IPS-18a (cell line): ENCODE measurements around the gene KCNJ10.

Experiments
- H3K27ac ChIP-seq: one replicate; pipeline ENCODE4 v1.5.1; 2013; ENCODE audit warnings: low read length
- H3K27me3 ChIP-seq: one replicate; pipeline ENCODE4 v1.6.1; 2013; ENCODE audit warnings: mild to moderate bottlenecking, low read length; ENCODE audit not compliant: control insufficient read depth, insufficient read depth
- H3K36me3 ChIP-seq: one replicate; pipeline ENCODE4 v1.6.1; 2013; ENCODE audit warnings: low read depth, low read length; ENCODE audit not compliant: control insufficient read depth
- H3K4me1 ChIP-seq: one replicate; pipeline ENCODE4 v1.6.1; 2013; ENCODE audit warnings: low read depth, low read length; ENCODE audit not compliant: control insufficient read depth
- H3K4me3 ChIP-seq: one replicate; pipeline ENCODE4 v1.5.1; 2013; ENCODE audit warnings: low read length
- H3K9ac ChIP-seq: one replicate; pipeline ENCODE4 v1.6.1; 2013; ENCODE audit warnings: mild to moderate bottlenecking, low read length, moderate library complexity
- H3K9me3 ChIP-seq: one replicate; pipeline ENCODE4 v1.6.1; 2013; ENCODE audit warnings: low read depth, low read length; ENCODE audit not compliant: control insufficient read depth

KCNJ10 gene

GRCh38 chr1:159964144-159964543 lies 105.8 kb downstream of the KCNJ10 start:
- Histone ChIP-seq H3K27me3 (no peaks in the 10 kb centered on the region), H3K27ac (no peak overlapping the region), H3K9me3 (no peaks in the 10 kb centered on the region), H3K4me3 (no peak overlapping the region), H3K9ac (no peak overlapping the region), H3K36me3 (no peaks in the 10 kb centered on the region), H3K4me1 (peaks cover 8% of the 10 kb centered on the region)

DNA sequence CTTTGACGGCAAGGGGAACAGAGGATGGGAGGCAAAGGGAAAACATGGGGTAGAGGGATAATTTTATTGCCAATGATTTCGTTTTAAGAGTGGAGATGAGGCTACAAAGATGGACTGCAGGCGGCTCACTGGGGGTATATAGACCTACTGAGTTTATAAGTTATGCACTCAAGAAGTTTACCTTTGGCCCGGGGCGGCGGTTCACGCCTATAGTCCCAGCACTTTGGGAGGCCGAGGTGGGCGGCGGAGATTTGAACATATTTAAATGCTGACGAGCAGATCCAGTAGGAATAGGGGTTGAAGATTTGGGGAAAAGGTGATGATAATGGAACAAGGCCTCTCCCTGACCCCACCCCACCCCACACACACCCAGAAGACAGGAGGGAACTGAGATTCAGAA lies 107.8 kb downstream of the KCNJ10 start:
- no peaks in the 10 kb centered on the region for H3K27me3 ChIP-seq
- no peak overlapping the region for H3K27ac ChIP-seq
- no peak overlapping the region for H3K4me3 ChIP-seq
- no peaks in the 10 kb centered on the region for H3K36me3 ChIP-seq
- H3K9me3 ChIP-seq = no peaks in the 10 kb centered on the region
- H3K9ac ChIP-seq = no peak overlapping the region
- H3K4me1 ChIP-seq = peaks cover 8% of the 10 kb centered on the region

- Histone ChIP-seq H3K9me3 (no peaks in the 10 kb centered on the region), H3K4me1 (peaks cover 8% of the 10 kb centered on the region), H3K27ac (no peak overlapping the region), H3K27me3 (no peaks in the 10 kb centered on the region), H3K9ac (no peak overlapping the region), H3K4me3 (no peak overlapping the region), H3K36me3 (no peaks in the 10 kb centered on the region)
Measured at GRCh38 chr1:159961636-159962035, 108.3 kb downstream of the KCNJ10 start.

DNA sequence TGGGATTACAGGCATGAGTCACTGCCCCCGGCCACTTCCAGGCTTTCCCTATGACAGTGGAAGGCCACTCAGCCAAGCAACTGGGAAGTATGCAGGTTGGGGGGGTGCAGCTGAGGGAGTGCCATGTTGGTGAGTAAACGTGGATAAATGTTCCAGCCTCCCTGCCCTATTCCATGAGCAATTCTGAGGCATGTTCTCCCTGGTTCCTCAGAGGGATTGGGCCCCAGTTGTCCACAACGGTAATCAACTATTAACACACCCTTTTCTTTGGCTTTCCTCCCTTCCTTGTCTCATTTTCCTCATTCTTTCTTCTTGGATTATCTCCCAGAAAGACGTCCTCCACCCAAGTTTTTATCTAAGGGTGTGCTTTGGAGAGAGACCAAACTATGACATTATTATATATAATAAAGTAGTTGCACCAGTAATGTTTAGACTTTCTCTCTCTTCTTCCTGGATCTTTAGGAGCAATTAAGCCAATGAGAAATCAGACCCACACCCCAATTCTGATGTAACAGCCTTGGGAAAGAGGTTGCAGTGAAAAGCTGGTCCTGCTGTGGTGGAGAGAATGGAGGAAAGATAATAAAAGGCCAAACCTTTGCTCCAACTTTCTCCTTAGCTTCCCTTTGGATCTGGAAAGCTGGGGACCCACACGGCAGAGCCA lies 109.1 kb downstream of the KCNJ10 start:
- H3K4me1 ChIP-seq = peaks cover 8% of the 10 kb centered on the region
- no peaks in the 10 kb centered on the region for H3K27me3 ChIP-seq
- H3K36me3 ChIP-seq = no peaks in the 10 kb centered on the region
- H3K9ac ChIP-seq = no peak overlapping the region
- no peak overlapping the region for H3K4me3 ChIP-seq
- no peak overlapping the region for H3K27ac ChIP-seq
- H3K9me3 ChIP-seq = no peaks in the 10 kb centered on the region

DNA sequence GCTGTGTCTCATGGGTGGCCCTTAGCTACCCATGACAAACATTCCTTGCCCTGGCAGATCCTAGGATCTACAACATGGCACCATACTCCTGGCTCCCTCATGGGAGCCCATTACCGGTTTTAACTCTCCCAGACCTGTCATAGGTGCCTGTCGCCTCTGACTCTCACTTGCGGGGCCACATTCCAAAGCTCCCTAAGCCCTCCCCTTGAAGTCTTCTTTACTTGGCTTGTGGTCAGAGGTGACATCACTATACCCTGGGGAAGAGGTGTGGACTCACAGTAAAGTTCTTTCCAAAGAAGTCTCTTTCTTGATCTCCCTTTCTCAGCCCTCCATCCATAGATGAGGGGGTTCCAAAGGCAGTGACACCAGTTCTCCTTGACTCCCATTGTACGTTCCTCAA lies 110.5 kb downstream of the KCNJ10 start:
- no peaks in the 10 kb centered on the region for H3K27me3 ChIP-seq
- no peaks in the 10 kb centered on the region for H3K9me3 ChIP-seq
- H3K9ac ChIP-seq = no peak overlapping the region
- H3K4me3 ChIP-seq = no peak overlapping the region
- no peak overlapping the region for H3K27ac ChIP-seq
- H3K4me1 ChIP-seq = peaks cover 5% of the 10 kb centered on the region
- no peaks in the 10 kb centered on the region for H3K36me3 ChIP-seq

DNA sequence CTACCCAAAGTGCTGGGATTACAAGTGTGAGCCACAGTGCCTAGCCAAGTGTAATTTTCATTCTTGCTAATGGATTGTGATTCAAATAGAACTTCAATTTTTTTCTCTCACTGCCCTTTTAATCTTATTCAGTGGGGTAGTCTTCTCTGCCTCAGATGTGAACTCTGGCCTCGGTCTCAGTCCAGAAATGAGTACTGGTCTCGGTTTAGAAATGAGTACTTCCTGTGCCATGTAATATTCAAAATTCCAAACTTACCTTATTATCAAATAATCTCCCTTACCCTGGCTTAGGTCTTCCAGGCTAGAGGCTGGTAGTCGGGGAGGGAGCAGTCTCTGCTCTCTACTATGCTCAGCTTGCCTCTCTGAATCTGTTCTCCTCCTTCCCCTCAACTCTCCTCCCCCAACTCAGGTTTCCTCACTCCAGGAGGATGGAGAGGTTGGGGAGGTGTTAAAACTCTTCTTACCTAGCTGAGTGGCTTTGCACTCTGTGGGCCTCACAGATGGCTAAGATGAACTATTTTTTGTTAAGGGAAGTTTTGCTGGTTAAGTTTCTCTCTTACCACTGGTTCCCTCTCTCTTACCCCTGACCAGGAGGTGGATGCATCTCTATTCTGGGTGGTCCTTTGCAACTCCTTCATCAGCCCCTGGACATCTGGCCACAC lies 111.1 kb downstream of the KCNJ10 start:
- H3K9me3 ChIP-seq = no peaks in the 10 kb centered on the region
- no peak overlapping the region for H3K4me3 ChIP-seq
- no peak overlapping the region for H3K9ac ChIP-seq
- H3K27ac ChIP-seq = no peak overlapping the region
- no peaks in the 10 kb centered on the region for H3K36me3 ChIP-seq
- no peaks in the 10 kb centered on the region for H3K4me1 ChIP-seq
- H3K27me3 ChIP-seq = no peaks in the 10 kb centered on the region

GRCh38 chr1:159957824-159958268 lies 112.1 kb downstream of the KCNJ10 start:
- no peaks in the 10 kb centered on the region for H3K4me1 ChIP-seq
- H3K9me3 ChIP-seq = no peaks in the 10 kb centered on the region
- no peak overlapping the region for H3K4me3 ChIP-seq
- no peak overlapping the region for H3K9ac ChIP-seq
- H3K27me3 ChIP-seq = no peaks in the 10 kb centered on the region
- no peaks in the 10 kb centered on the region for H3K36me3 ChIP-seq
- no peak overlapping the region for H3K27ac ChIP-seq

GRCh38 chr1:159955456-159955855 lies 114.5 kb downstream of the KCNJ10 start:
- H3K4me3 ChIP-seq = no peak overlapping the region
- no peak overlapping the region for H3K27ac ChIP-seq
- H3K27me3 ChIP-seq = no peaks in the 10 kb centered on the region
- H3K9me3 ChIP-seq = no peaks in the 10 kb centered on the region
- H3K9ac ChIP-seq = no peak overlapping the region
- H3K36me3 ChIP-seq = no peaks in the 10 kb centered on the region
- H3K4me1 ChIP-seq = no peaks in the 10 kb centered on the region

GRCh38 chr1:159953536-159954515 lies 116.1 kb downstream of the KCNJ10 start, which contains the start of gene SLAMF9:
SLAMF9 (minus strand) TSS chr1:159954237; CDS start chr1:159954137, 100 bp downstream.
- H3K9ac ChIP-seq = no peak within 1 kb of the TSS
- H3K9me3 ChIP-seq = no peaks in the 10 kb centered on the region
- no peaks in the 10 kb centered on the region for H3K27me3 ChIP-seq
- no peaks in the 10 kb centered on the region for H3K4me1 ChIP-seq
- H3K27ac ChIP-seq = no peak within 1 kb of the TSS
- no peak within 1 kb of the TSS for H3K4me3 ChIP-seq
- H3K36me3 ChIP-seq = no peaks in the 10 kb centered on the region

- Histone ChIP-seq H3K36me3 (no peaks in the 10 kb centered on the region), H3K4me1 (no peaks in the 10 kb centered on the region), H3K4me3 (no peak overlapping the region), H3K9me3 (no peaks in the 10 kb centered on the region), H3K27ac (no peak overlapping the region), H3K27me3 (no peaks in the 10 kb centered on the region), H3K9ac (no peak overlapping the region)
Measured at GRCh38 chr1:159952932-159953331, 117.0 kb downstream of the KCNJ10 start.

DNA sequence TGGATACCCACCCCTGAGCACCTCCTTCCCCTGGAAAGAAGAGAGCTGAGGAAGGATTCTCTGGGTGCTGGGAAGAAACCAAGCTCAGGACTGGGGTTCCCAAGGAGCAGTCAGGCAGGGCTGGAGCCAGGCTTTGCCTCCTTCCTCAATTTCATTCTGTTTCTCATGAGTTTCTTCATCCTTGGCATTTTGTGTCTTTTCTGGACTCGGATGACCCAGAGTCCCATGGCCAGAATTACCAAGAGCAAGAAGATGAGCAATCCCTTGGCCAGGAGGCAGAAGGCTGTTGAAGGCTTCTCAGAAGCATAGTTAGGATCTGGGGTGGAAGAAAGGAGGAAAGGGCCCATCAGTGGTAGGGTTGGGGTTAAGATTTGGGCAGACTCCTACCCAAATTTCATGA lies 118.4 kb downstream of the KCNJ10 start:
- H3K4me1 ChIP-seq = peaks cover 3% of the 10 kb centered on the region
- no peaks in the 10 kb centered on the region for H3K27me3 ChIP-seq
- H3K9me3 ChIP-seq = no peaks in the 10 kb centered on the region
- H3K4me3 ChIP-seq = no peak overlapping the region
- H3K36me3 ChIP-seq = no peaks in the 10 kb centered on the region
- H3K27ac ChIP-seq = no peak overlapping the region
- no peak overlapping the region for H3K9ac ChIP-seq
